Lower leg skin (tissue), 4 donors: ENCODE data around the gene ULK3. TPM values are rescaled to one million over a fixed set of nuclear protein-coding genes. Genes with fewer than 3 reads are reported as not detected.

Experiments
- DNase-seq, 2 donors: peaks; one replicate each; pipeline ENCODE4 v3.0.0-alpha.2; 2019; ENCODE audit warnings: low spot score in 2 of 2
- H3K4me3 ChIP-seq: fragments of 200-600 bp; sonication (generic); 2 replicates; pipeline ENCODE4 v1.5.1; 2017; ENCODE audit warnings: mild to moderate bottlenecking, low read depth; ENCODE audit not compliant: poor library complexity, severe bottlenecking
- CTCF ChIP-seq, 3 donors: fragments of 450-650 bp; IDR thresholded peaks; one replicate each; pipeline ENCODE4 v1.5.1; 2016; ENCODE audit warnings: antibody characterized with exemption in 3 of 3, mild to moderate bottlenecking in 3 of 3, moderate library complexity in 2 of 3
- POLR2A ChIP-seq, 2 donors: fragments of 450-650 bp; IDR thresholded peaks; one replicate each; pipeline ENCODE4 v1.6.1; 2016 to 2017; ENCODE audit warnings: antibody characterized with exemption in 2 of 2, mild to moderate bottlenecking in 1 of 2, moderate library complexity in 1 of 2
- WGBS, 2 donors: methylation state at CpG; one replicate each; pipeline ENCODE4 v1.1.5; 2018; 5-methylcytosine and 5-hydroxymethylcytosine counted together
- intact Hi-C: fragments of 100-400 bp; cut with DNase I; formaldehyde crosslinking; loops from one replicate; pipeline ENCODE4 v1.15.0; 2023; ENCODE audit warnings: low total_unique reads
- total RNA-seq, 4 donors: library from RNA; depleted of rRNA; stranded (reverse); fragments of >200 nt; gene quantifications; one replicate each; pipeline ENCODE4 v1.1.0, GENCODE V29; 2016

ULK3 gene
- total RNA-seq, 4 donors from 2014 or later, result 108 to 189 (median 123) TPM

- no peak for DNase-seq
- TF ChIP-seq CTCF (IDR thresholded peaks at IDR 0.05) (no peak), POLR2A (IDR thresholded peaks at IDR 0.05) (no peak)
- H3K4me3 ChIP-seq, result no peak overlapping the region
- intact Hi-C loops, result no loop called here
- 87 to 92% methylated on average over 29 to 31 of the region's 31 CpGs for WGBS, 2 donors
Measured at GRCh38 chr15:74802862-74803447, 40.0 kb downstream of the ULK3 start.

GRCh38 chr15:74802290-74802689 is 40.7 kb downstream of the ULK3 start:
- H3K4me3 ChIP-seq, result no peak overlapping the region
- intact Hi-C loops, result no loop called here
- WGBS, 2 donors, result 90% methylated on average over 17 to 18 of the region's 20 CpGs
- TF ChIP-seq POLR2A (IDR thresholded peaks at IDR 0.05), result no peak
- TF ChIP-seq CTCF (IDR thresholded peaks at IDR 0.05), result no peak
- no peak for DNase-seq

GRCh38 chr15:74801311-74801997 is 41.5 kb downstream of the ULK3 start:
- 91 to 93% methylated on average over 14 to 18 of the region's 18 CpGs for WGBS, 2 donors
- intact Hi-C loops, result no loop called here
- DNase-seq, result no peak
- TF ChIP-seq POLR2A (IDR thresholded peaks at IDR 0.05) (no peak), CTCF (IDR thresholded peaks at IDR 0.05) (no peak)
- H3K4me3 ChIP-seq, result no peak overlapping the region

GRCh38 chr15:74800559-74801094 is 42.3 kb downstream of the ULK3 start:
- no peak overlapping the region for H3K4me3 ChIP-seq
- DNase-seq, result no peak
- TF ChIP-seq POLR2A (IDR thresholded peaks at IDR 0.05), result no peak
- no peak for TF ChIP-seq CTCF (IDR thresholded peaks at IDR 0.05)
- WGBS, 2 donors, result 82 to 85% methylated on average over 17 to 18 of the region's 20 CpGs
- intact Hi-C loops, result no loop called here

GRCh38 chr15:74799856-74800558 is 42.9 kb downstream of the ULK3 start:
- peak in 1 of 2 donors; percentile 94 for DNase-seq
- no peak overlapping the region for H3K4me3 ChIP-seq
- intact Hi-C loops, result no loop called here
- TF ChIP-seq POLR2A (IDR thresholded peaks at IDR 0.05), result no peak
- peak in 1 of 3 donors; percentile 62 for TF ChIP-seq CTCF (IDR thresholded peaks at IDR 0.05)
- WGBS, 2 donors, result 44 to 47% methylated on average over 15 of the region's 18 CpGs
